Trophoblast cell (in vitro differentiated cells and primary cell): Measurements from ENCODE around the gene APOBEC3C.

Experiments
- DNase-seq, 2 donors: peaks; one replicate each; pipeline ENCODE4 v3.0.0-alpha.2; 2016
- H2AFZ ChIP-seq: 2 replicates; pipeline ENCODE4 v1.6.1; 2013; ENCODE audit warnings: low read length, moderate library complexity, mild to moderate bottlenecking; ENCODE audit not compliant: insufficient read depth, poor library complexity
- H2AK5ac ChIP-seq: 2 replicates; pipeline ENCODE4 v1.6.1; 2013; ENCODE audit warnings: mild to moderate bottlenecking, low read length
- H2BK120ac ChIP-seq: 2 replicates; pipeline ENCODE4 v1.6.1; 2013; ENCODE audit warnings: low read length, mild to moderate bottlenecking, moderate library complexity; ENCODE audit not compliant: insufficient read depth, poor library complexity
- H2BK12ac ChIP-seq: 2 replicates; pipeline ENCODE4 v1.6.1; 2013; ENCODE audit warnings: mild to moderate bottlenecking, low read length, moderate library complexity
- H2BK5ac ChIP-seq: 2 replicates; pipeline ENCODE4 v1.6.1; 2013; ENCODE audit warnings: low read length, low read depth, moderate library complexity, mild to moderate bottlenecking; ENCODE audit not compliant: poor library complexity
- H3K14ac ChIP-seq: 2 replicates; pipeline ENCODE4 v1.6.1; 2013; ENCODE audit warnings: mild to moderate bottlenecking, low read length
- H3K18ac ChIP-seq: 2 replicates; pipeline ENCODE4 v1.6.1; 2013; ENCODE audit warnings: mild to moderate bottlenecking, low read length
- H3K23ac ChIP-seq: 2 replicates; pipeline ENCODE4 v1.6.1; 2013; ENCODE audit warnings: low read length
- H3K27ac ChIP-seq: 2 replicates; pipeline ENCODE4 v1.5.1; 2013; ENCODE audit warnings: low read depth, mild to moderate bottlenecking, inconsistent platforms, low read length, moderate library complexity
- H3K27me3 ChIP-seq: 2 replicates; pipeline ENCODE4 v1.6.1; 2013; ENCODE audit warnings: inconsistent platforms, mild to moderate bottlenecking, low read length, moderate library complexity; ENCODE audit not compliant: insufficient read depth
- H3K36me3 ChIP-seq, 2 experiments: 1 replicate in 1 of 2; 2 replicates in 1 of 2; pipeline ENCODE4 v1.6.1; 2013; ENCODE audit warnings: low read length in 2 of 2, mild to moderate bottlenecking in 2 of 2, moderate library complexity in 1 of 2; ENCODE audit not compliant: insufficient read depth in 2 of 2, control insufficient read depth in 1 of 2
- H3K4ac ChIP-seq: 2 replicates; pipeline ENCODE4 v1.6.1; 2013; ENCODE audit warnings: low read depth, mild to moderate bottlenecking, low read length, moderate library complexity
- H3K4me1 ChIP-seq, 2 experiments: 1 replicate in 1 of 2; 2 replicates in 1 of 2; pipeline ENCODE4 v1.6.1; 2013; ENCODE audit warnings: low read length in 2 of 2, mild to moderate bottlenecking in 2 of 2, moderate library complexity in 1 of 2; ENCODE audit not compliant: insufficient read depth in 2 of 2, control insufficient read depth in 1 of 2
- H3K4me2 ChIP-seq: 2 replicates; pipeline ENCODE4 v1.6.1; 2013; ENCODE audit warnings: inconsistent platforms, mild to moderate bottlenecking, low read length, moderate library complexity
- H3K4me3 ChIP-seq: 2 replicates; pipeline ENCODE4 v1.5.1; 2013; ENCODE audit warnings: mild to moderate bottlenecking, low read depth, low read length, inconsistent platforms
- H3K79me1 ChIP-seq: one replicate; pipeline ENCODE4 v1.6.1; 2013; ENCODE audit warnings: low read length
- H3K79me2 ChIP-seq: 2 replicates; pipeline ENCODE4 v1.6.1; 2013; ENCODE audit warnings: low read length, mild to moderate bottlenecking; ENCODE audit not compliant: control insufficient read depth, insufficient read depth, poor library complexity
- H3K9ac ChIP-seq: 2 replicates; pipeline ENCODE4 v1.6.1; 2013; ENCODE audit warnings: mild to moderate bottlenecking, low read length
- H3K9me3 ChIP-seq: 2 replicates; pipeline ENCODE4 v1.6.1; 2013; ENCODE audit warnings: low read depth, mild to moderate bottlenecking, control low read depth, inconsistent platforms, low read length; ENCODE audit not compliant: insufficient read depth
- H4K12ac ChIP-seq: 2 replicates; pipeline ENCODE4 v1.6.1; 2013; ENCODE audit warnings: low read depth, mild to moderate bottlenecking, low read length, moderate library complexity
- H4K8ac ChIP-seq: 2 replicates; pipeline ENCODE4 v1.6.1; 2013; ENCODE audit warnings: low read depth, mild to moderate bottlenecking, low read length, moderate library complexity
- H4K91ac ChIP-seq: one replicate; pipeline ENCODE4 v1.6.1; 2013; ENCODE audit warnings: low read depth, mild to moderate bottlenecking, low read length, moderate library complexity
- WGBS: extraction: QIAGEN DNeasy Blood & Tissue Kit; methylation state at CpG from one replicate; pipeline ENCODE4 v1.1.7; 2013; ENCODE audit warnings: missing lambda C conversion rate; ENCODE audit not compliant: insufficient read length, insufficient coverage; ENCODE audit errors: extremely low coverage; 5-methylcytosine and 5-hydroxymethylcytosine counted together

APOBEC3C gene

GRCh38 chr22:39027717-39028116 is 13.7 kb downstream of the APOBEC3C start:
- WGBS, result no CpG with 5 or more reads among the region's 4 CpGs
- DNase-seq, result no peak
- no peaks in the 10 kb centered on the region for H3K79me2 ChIP-seq
- no peak overlapping the region for H3K9ac ChIP-seq
- H4K91ac ChIP-seq, result no peak overlapping the region
- H3K9me3 ChIP-seq, result no peaks in the 10 kb centered on the region
- H3K18ac ChIP-seq, result no peak overlapping the region
- H4K8ac ChIP-seq, result no peak overlapping the region
- no peaks in the 10 kb centered on the region for H3K27me3 ChIP-seq
- no peak overlapping the region for H3K4me2 ChIP-seq
- no peak overlapping the region for H2AFZ ChIP-seq
- H3K14ac ChIP-seq, result no peak overlapping the region
- no peak overlapping the region for H3K4me3 ChIP-seq
- no peak overlapping the region for H2AK5ac ChIP-seq
- H2BK12ac ChIP-seq, result no peak overlapping the region
- peaks cover 0 to 7% of the 10 kb centered on the region in 2 experiments for H3K4me1 ChIP-seq
- H3K4ac ChIP-seq, result no peak overlapping the region
- H2BK5ac ChIP-seq, result no peak overlapping the region
- H3K36me3 ChIP-seq, result no peaks in the 10 kb centered on the region
- H3K79me1 ChIP-seq, result no peaks in the 10 kb centered on the region
- no peak overlapping the region for H4K12ac ChIP-seq
- no peak overlapping the region for H2BK120ac ChIP-seq
- no peak overlapping the region for H3K23ac ChIP-seq
- H3K27ac ChIP-seq, result no peak overlapping the region

- Histone ChIP-seq H3K18ac (no peak overlapping the region), H3K4me2 (no peak overlapping the region), H2AFZ (no peak overlapping the region), H3K4me3 (no peak overlapping the region), H3K27me3 (no peaks in the 10 kb centered on the region), H2BK12ac (no peak overlapping the region), H4K91ac (no peak overlapping the region), H3K9ac (no peak overlapping the region), H2AK5ac (no peak overlapping the region), H4K12ac (no peak overlapping the region), H2BK5ac (no peak overlapping the region), H3K4me1 (peaks cover 0 to 7% of the 10 kb centered on the region in 2 experiments), H3K23ac (no peak overlapping the region), H3K79me1 (no peaks in the 10 kb centered on the region), H3K27ac (no peak overlapping the region), H3K79me2 (no peaks in the 10 kb centered on the region), H3K9me3 (no peaks in the 10 kb centered on the region), H4K8ac (no peak overlapping the region), H2BK120ac (no peak overlapping the region), H3K4ac (no peak overlapping the region), H3K14ac (no peak overlapping the region), H3K36me3 (no peaks in the 10 kb centered on the region)
- no CpG with 5 or more reads among the region's 11 CpGs for WGBS
- DNase-seq, result peak; percentile 21 to 52
These were observed 14.2 kb downstream of the APOBEC3C start for GRCh38 chr22:39028281-39028680.

- Histone ChIP-seq H2BK12ac (no peak overlapping the region), H3K27me3 (no peaks in the 10 kb centered on the region), H3K79me2 (no peaks in the 10 kb centered on the region), H3K4me1 (peaks cover 0 to 7% of the 10 kb centered on the region in 2 experiments), H4K91ac (no peak overlapping the region), H2BK120ac (no peak overlapping the region), H3K9me3 (no peaks in the 10 kb centered on the region), H3K4me2 (no peak overlapping the region), H3K36me3 (peaks cover 0 to 1% of the 10 kb centered on the region in 2 experiments), H4K12ac (no peak overlapping the region), H2AK5ac (no peak overlapping the region), H3K18ac (no peak overlapping the region), H3K14ac (no peak overlapping the region), H3K9ac (no peak overlapping the region), H3K4me3 (no peak overlapping the region), H2AFZ (no peak overlapping the region), H4K8ac (no peak overlapping the region), H3K23ac (no peak overlapping the region), H3K79me1 (no peaks in the 10 kb centered on the region), H2BK5ac (no peak overlapping the region), H3K4ac (no peak overlapping the region), H3K27ac (no peak overlapping the region)
- DNase-seq, result no peak
- WGBS, result no CpG with 5 or more reads among the region's 13 CpGs
These were observed 15.2 kb downstream of the APOBEC3C start for GRCh38 chr22:39029227-39029626.

- Histone ChIP-seq H3K14ac (no peak overlapping the region), H3K4me3 (no peak overlapping the region), H4K12ac (no peak overlapping the region), H3K79me2 (no peaks in the 10 kb centered on the region), H4K8ac (no peak overlapping the region), H2BK120ac (no peak overlapping the region), H3K18ac (no peak overlapping the region), H3K23ac (no peak overlapping the region), H3K9me3 (no peaks in the 10 kb centered on the region), H3K4me2 (no peak overlapping the region), H2BK12ac (no peak overlapping the region), H3K9ac (no peak overlapping the region), H2AK5ac (no peak overlapping the region), H3K4ac (no peak overlapping the region), H3K27me3 (no peaks in the 10 kb centered on the region), H3K36me3 (peaks cover 0 to 1% of the 10 kb centered on the region in 2 experiments), H3K79me1 (no peaks in the 10 kb centered on the region), H4K91ac (no peak overlapping the region), H3K4me1 (peaks cover 0 to 7% of the 10 kb centered on the region in 2 experiments), H2BK5ac (no peak overlapping the region), H3K27ac (no peak overlapping the region), H2AFZ (no peak overlapping the region)
- no CpG with 5 or more reads among the region's 14 CpGs for WGBS
- DNase-seq, result no peak
These were observed 16.6 kb downstream of the APOBEC3C start for GRCh38 chr22:39030705-39031104.
